Embryonic facial prominence (tissue), 1 donor: Measurements from ENCODE around the gene EFCAB8.
"Not testable (repeated sequence)": the region's sequence is repeated elsewhere in the genome, so short reads cannot be mapped to it uniquely, and the experiment has no call there.

Experiments used
- DNase-seq: peaks from one replicate; pipeline ENCODE4 v3.0.0-alpha.2; 2016; ENCODE audit errors: extremely low spot score

EFCAB8 gene

DNA sequence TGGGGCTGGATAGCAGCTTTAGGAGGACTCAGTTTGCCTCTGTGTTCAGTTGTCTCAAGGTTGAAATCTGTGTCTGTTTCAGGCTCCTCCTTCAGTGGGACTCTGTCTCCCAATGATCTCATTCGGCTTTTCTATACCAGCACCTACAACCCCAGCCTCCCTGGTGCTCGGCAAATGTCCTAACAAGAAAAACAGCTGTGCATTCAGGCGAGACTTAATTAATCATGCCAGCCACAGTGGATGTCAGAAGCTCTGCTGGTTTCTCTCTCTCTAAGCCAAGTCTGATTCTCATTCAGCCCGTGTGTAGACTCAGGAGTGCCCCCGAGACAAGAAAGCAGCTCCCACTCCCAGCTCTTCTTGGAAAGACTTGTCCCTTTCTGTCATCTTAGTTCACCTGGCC, 98.7 kb downstream of the EFCAB8 start:
- DNase-seq = no peak

DNA sequence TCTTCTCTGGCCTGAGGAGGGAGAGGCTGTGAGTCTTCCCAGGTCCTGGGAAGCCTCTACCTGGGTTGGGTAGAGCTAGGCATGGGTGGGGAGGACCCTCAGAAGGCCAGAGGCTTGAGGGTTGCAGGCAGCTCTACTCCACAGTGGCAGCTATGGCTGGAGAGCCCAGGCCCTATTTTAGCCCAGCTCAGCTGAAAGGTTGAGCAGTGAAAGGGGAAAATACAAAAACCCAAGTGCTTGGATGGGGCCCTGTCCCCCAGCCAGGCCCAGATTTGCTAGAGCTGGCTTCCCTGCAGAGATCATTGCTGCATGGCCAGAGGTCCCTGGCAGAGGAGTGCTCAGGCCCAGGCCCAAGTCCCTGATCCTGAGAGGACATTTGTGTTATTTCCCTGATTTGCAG, 99.9 kb downstream of the EFCAB8 start:
- no peak for DNase-seq

DNA sequence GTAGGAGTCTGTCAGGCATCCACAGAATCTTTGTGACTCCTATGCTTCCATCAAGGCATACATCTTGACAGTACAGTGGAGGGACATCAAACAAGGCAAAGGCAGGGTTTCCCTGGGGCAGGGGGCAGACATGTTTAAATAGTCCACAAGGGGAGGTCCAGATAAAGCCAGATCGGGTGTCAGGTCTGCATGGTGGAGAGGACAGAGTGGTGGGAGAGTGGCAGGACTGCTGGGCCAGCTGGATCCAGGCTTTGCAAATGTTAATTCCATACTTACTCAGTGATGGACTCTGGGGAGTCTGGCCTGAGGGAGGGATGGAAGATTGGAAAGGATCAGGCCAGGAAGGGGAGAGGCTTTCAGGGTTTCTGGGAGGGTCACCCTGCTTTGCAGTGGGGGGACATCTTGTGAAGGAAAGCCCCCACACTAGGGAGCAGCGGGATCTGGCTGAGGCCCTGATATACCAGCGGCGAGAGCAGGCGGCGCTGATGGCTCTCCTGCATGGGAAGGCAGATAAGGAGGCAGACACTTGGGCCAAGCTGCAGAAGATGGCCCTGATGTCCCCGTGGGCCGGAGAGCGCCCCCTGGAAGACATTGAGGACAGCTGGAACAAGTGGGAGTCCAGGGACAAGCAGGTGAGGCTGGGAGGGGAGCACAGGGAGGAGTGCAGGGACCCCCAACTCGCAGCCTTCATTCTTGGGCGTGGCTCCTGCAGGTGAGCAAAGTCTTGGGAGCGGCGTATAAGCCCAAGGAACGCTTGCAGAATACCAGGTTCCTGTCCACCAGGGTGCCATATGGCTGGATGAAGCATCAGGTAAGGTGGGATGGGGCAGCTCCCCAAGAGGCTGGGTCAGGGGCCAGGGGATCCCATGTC, 100.9 kb downstream of the EFCAB8 start:
- DNase-seq = no peak

DNA sequence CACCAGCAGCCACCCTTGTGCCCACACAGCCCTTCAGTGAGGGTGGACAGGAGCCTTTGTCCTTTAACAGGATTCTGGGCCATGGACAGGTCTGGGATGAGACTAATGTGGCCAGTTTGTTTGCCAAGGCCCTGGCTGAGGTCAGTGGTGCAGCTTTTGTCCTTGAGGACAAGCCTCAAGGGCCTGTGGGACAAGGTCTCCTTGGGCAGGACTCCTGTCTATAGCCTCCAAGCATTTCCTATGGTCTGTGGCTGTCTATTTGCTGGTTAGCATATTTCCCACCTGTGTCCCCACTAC, 101.4 kb downstream of the EFCAB8 start:
- DNase-seq = no peak

DNA sequence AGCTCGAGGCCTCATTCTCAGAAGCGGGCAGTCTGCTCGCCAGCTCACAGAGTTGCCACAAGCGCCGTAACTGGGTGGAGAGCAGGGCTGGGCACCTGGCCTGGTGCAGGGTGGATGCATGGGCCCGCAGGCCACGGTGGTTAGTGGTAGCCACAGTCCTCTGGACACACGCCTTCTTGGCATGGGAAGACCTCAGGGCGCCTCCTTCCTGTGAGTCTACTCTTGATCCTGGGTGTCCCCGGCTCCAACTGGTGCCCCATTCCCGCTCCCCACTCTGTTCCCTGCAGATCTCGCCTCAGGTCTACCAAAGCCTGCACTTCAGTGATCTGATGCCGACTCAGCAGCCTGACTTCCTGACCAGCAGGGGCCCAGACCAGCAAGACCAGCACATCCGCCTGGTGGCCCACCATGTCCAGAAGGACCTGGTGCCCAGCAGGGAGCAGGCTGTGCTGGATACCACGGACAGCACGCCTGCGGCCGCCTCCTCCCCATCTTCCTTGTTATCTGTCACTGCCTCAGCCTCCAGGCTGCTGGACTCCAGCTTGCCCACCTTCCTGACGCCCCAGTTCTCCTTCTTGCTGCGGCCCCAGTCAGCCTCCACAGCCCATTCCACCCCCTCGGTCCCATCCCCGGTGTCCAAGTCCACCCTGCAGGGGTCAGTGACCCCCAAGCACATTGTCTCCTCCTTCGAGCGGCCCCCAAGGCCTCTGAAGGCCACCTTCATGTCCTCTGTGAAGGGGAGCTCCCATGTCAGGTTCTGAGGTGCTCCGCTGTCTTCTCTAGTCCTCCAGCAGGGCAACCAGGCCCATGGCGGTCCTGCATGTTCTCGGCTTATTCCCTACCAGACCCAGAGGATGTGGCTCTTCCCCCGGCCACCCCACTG, 102.4 kb downstream of the EFCAB8 start:
- DNase-seq = no peak

DNA sequence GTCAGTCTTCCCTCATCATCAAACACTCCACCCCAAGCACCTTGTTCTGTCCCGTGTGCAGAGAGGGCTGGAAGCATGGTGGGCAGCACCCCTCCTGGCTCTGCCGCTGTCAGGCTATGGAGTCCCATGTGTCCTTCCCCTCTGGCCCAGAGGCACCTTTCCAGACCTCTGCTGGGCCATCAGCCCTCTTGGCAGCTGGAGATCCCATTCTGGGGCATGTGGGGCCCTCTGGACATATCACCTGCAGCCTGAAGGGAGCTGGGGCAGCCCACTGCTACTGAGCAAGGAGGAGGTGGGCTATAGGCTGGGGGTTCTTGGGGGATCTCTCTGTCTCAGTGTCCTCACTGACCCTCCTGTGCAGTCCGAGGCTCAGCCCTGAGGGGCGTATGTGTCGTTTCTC, 103.3 kb downstream of the EFCAB8 start:
- DNase-seq = no peak

DNA sequence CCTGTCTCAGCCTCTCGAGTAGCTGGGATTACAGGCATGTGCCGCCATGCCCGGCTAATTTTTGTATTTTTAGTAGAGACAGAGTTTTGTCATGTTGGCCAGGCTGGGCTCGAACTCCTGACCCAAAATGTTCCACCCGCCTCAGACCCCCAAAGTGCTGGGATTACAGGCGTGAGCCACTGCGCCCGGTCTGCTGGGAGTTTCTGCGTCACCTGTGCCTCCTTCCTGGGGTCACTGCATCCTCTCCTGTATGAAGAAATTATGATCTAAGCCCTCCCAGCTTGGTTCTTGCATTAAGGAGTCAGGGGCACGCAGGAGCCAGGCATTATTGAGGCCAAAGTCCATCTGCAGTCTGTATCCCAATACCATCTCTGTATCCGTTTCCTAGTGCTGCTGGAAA, 103.9 kb downstream of the EFCAB8 start:
- DNase-seq = not testable (repeated sequence)

DNA sequence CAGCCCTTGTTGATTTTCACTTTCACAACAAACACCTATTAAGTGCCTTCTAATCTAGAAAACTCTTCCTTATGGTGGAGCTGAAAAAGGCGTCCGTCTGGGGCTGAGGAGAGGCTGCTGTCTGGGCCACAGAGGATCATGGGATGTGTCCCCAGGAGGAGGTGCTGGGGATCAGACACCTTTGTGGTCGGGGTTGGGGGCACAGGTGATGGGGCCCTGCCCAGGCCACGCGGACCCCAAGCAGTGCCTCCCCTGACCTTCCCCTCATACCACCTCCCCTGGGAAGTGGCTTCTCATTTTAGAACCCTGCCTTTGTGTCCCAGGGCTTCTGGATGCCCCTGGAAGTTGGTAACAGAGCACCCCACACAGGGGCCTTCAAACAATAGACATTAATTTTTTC, 104.5 kb downstream of the EFCAB8 start:
- DNase-seq = no peak

DNA sequence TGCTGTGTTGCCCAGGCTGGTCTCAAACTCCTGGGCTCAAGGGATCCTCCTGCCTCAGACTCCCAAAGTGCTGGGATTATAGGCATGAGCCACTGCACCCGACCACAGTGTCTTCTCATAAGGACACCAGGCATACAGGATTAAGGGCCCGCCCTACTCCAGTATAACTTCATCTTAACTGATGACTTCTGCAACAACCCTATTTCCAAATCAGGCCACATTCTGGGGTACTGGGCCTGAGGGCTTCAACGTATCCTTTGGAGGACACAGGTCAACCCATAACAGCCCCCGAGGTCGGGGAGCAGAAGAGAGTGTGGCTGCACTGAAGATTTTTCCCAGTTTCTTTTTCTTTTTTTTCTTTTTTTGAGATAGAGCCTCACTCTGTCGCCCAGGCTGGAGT, 105.9 kb downstream of the EFCAB8 start:
- no peak for DNase-seq

DNA sequence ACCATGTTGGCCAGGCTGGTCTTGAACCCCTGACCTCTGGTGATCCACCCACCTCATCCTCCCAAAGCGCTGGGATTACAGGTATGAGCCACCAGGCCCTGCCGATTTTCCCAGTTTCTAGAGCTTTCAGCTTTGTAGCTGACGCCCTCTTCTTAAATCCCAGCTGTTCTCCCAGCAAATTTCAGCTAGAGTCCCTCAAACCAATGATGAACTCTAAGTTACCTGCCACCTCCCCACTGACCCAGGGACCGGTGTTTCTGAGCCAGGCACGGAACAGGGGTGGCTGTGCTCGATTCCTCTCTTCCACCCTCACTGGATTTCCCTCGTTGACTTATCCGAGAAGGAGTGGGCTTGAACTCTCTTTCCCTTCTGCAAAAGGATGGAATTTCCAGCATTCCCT, 106.4 kb downstream of the EFCAB8 start:
- DNase-seq = no peak

DNA sequence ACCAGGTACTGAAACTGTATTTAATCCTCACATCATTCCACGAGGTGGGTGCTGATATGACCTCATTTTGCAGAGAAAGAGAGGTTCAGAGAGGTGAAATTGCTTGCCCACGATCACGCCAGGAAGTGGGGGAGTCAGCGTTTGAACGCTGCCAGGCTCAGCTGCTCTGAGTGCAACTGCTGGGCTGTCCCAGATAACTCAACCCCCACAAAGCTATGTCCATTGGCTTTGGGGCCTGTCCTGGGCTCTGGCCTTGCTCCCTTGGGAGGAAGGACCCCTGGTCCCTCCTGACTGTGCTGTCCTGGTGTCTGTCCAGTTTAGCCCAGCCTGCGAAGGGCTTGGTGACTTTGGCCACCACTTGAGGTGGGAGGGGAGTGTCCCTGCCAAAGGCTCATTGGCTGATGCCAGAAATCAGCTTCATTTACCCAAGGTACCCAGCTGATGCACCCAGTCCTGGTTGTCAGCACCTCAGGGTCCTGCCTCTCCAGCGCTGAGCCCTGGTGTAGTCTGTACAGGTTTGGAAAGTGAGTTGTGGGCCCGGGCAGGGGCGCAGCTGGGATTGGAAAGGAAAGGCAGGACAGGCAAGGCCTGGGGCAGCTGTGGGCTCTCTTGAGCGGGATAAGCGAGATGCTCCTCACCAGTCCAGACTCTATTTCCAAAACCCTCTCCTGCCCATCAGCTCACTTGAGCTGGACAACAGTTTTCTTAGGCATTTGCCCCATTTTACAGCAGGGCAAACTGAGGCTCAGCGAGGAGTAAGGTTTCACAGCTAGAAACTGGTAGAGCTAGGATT, 107.1 kb downstream of the EFCAB8 start:
- DNase-seq = no peak

DNA sequence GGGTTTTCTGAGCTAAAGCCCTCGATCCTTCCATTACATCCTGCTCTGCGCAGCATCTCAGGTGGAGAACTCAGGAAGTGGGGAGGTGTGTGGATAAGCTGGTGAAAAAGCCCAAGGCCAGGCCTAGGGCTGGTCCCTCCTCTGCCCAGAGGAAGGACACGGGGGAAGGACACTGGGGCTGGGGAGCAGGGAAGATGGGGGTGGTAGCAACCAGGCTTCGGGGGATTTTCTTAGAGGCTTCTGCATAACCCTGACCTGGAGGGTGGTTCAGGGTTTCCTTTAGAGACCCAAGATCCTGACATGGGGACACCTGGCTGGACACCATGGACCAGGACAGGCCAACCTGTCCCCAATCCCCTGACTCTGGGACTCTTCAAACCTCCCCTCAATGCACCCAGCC, 107.7 kb downstream of the EFCAB8 start:
- DNase-seq = no peak

DNA sequence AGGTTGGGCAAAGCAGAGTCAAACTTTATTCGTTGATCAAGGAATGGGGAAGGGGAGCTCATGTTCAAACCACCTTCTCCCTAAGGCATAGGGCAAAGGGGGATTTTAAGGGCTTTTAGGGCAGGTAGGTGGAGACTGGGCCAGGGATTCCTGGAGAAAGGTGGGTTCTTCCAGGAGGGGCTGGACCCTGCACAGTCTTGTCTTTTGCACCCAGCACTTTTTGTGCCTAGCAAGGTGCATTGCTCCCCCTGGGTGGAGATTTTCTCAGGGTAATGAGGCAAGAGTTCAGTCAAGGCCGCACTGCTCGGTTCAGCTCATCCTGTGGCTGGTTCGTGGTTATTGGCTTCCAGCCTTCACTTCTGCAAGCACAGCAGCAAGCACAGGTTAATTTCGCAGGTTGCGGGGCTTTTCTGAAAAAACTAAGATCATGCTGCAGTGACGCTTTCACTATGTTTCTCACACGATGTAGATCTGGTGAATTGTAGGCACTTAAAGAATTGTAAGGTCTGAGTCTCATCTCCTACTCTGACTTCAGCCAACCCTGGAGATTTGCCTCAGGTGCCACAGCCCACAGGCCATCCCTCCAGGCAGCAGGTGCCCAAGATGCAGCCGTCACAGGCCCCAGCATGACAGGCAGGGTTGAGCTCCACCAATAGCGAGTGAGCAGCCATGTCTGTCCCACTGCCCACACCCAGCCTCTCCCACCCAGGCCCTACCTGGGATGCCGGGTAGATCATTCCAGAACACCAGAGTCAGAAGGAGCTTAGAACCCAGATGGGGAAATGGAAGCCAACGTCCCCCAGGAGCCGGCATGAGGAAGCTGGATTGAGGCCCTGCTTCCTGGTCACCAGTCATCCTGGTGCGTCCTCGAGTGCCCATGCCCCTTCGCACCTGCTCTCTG, 108.4 kb downstream of the EFCAB8 start:
- DNase-seq = no peak

DNA sequence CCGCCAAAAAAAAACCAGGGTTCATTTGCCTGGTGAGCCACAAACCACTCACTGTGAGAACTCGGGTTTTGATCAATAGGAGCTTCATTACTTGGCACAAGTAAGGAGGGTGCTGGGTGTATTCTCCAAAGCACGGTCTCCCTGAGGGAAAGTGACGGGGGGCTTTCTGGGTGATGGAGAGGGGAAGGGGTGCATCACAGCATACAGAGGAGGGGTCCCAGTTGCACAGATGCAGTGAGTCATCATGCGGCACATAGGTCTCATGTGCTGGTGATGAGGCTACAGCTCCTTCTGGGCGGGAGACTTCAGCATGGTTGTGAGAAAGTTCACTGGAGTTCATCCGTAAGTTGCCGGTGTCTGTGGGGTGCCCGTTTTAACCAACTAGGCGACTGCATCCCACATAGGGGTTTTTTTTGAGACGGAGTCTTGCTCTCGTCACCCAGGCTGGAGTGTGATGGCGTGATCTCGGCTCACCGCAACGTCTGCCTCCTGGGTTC, 109.3 kb downstream of the EFCAB8 start:
- no peak for DNase-seq

DNA sequence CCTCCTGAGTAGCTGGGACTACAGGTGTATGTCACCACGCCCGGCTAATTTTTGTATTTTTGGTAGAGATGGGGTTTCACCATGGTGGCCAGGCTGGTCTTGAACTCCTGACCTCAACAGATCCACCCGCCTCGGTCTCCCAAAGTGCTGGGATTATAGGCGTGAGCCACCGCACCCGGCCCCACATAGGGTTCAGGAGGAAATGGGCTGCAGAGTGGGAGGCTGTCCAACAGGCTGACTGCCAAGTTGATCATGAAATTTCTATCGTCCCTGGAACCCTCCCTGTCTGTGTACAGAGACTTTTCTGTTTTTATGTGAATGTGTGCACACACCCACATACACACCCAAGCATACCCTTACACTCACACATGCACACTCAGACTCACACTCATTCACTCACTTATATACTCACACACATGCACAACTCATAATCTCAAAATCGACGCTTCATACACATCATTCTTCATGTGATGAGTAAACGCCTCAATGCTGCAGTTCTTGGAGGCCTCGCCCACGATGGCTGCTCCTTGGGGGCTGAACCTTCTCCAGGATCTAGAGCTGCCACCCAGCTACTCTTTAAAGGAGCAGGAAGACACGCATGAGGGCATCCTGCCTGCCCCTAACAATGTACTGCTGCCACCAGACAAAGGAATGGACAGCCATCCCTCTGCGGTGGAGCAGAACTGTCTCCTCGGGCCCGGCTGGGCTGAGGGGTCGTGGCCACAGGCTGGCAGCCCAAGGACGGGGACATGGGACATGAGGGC, 109.9 kb downstream of the EFCAB8 start:
- DNase-seq = no peak

DNA sequence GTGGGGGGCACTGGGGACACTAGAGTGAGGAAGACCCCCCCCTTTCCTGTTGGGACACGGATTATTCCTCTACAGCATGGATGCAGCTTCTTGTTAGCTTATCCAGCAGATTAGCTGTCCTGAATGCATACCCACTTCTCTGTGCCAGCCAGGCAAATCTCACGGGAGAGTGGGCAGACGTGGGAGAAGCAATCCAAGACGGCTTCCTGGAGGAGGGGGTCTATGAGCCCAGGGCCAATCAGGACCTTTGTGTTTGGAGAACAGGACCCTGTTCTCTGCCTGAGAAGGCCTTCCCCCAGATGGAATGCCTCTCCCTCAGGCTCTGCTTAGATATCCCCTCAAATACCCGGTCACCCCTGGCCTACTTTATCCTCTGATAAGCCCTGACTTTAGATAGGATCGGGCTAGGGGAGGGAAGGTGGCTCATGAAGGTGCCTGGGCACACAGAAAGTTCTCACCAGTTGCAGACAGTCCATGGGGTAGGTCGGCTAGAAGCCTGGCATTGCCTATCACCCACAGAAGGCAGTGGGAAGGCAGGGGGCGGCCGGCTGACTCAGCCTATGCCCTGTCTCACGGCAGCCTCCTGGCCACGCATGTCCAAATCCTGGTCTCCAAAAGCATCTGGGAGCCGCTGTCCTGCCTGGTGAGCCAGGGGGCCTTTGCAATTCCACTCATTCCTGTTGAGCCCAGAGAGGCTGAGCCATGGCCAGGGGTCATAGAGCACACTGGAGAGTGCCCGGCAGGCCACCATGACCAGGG, 110.8 kb downstream of the EFCAB8 start:
- DNase-seq = no peak

DNA sequence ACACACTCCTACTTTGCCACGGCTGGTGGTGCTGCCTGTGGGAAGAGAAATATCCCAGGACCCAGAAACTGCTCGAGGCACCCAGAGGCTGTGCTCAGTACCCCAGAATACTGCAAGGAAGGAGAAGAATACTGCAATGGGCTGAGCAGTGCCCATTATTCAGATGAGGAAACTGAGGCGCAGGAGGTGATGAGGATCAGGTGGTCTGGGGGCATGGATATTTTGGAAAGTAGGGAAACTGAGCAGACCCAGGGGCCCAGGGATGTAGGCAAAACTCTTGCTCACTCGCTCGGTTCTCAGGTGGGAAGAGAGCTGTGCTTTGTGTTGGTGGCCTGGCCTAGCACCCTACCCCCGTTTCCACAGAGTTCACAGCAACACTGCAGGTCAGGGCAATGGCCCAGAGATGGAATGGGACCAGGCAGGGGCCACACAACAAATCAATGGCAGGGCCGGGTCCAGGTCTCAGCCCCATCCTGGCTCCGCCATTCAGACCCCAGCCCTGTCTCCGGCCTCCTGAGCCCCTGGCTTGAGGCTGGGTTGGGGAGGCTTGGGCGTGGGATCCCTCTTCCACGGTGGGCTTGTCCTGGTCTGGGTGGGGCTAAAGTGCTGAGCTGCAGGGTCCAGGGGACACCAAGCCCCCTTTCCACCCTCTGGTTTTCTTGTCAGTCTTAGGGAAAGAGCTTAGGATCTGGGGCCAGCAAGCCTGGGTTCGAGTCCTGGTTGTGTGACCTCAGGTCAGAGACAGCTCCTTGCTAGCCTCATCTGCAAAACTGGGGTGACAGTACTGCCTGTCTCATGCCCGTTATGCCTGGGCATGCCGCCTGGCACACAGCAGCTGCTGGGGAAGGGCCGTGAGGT, 111.6 kb downstream of the EFCAB8 start:
- no peak for DNase-seq

DNA sequence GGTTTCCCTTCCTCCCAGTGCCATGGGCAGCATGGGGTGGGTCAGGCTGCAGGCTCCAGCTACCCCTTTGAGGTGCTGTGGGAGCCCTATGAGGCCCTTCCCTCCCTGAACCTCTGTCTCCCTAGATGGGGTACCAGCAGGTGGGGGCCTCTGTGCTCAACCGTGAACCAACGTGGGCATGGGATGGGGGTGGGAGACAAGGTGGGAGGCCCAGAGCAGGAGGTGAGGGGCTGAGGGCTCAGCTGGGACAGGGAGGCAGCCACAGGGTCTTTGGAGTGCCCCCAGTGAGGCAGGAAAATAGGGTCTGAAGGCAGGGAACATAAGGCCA, 112.2 kb downstream of the EFCAB8 start:
- DNase-seq = no peak

DNA sequence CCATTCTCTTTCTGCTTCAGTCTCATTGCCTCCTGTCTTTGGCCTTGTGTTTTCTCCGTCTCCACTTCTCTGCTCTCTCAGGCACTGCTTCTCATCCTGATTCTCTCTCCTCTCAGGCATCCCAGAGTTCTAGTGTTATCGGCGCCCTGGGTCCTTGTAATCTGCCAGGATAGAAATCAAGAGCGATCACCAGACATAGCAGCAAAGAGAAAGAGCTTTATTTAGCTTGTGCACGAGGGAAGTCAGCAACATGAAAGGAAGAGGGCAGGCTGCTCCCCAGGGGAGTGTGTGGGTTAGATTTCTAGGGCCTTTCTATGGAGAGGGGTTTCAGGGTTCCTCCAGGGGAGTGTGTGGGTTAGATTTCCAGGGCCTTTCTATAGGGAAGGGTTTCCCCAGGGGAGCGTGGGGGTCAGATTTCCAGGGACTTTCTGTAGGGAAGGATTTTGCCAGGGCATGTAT, 113.0 kb downstream of the EFCAB8 start:
- DNase-seq = no peak
